ENCODE results near the gene TMEM150B.

TMEM150B gene, protein sequence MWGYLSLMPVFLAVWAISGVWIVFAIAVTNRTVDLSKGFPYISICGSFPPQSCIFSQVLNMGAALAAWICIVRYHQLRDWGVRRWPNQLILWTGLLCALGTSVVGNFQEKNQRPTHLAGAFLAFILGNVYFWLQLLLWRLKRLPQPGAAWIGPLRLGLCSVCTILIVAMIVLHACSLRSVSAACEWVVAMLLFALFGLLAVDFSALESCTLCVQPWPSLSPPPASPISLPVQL

DNA sequence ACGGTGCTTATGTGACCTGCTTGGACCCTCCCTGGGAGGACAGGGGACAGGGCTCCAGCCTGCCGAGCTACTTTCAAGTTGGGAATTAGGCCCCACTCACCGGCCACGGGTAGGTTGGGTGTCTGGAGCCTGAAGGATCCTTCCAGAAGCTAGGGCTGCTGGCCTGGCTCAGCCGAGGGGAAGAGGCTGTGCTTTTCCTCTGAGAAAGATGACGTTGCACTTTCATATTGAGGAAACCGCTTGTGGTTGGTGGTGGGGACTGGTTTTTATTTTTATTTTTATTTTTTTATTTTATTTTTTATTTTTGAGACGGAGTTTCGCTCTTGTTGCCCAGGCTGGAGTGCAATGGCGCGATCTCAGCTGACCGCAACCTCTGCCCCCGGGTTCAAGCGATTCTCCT is at the start of gene TMEM150B:
TSS of gene TMEM150B (minus strand) at position 170 of the 400 bp plus-strand sequence. CDS start 4,305 bp downstream, outside the sequence.
- DNase-seq (ENCODE audit: low read depth in 3 of 3, low spot score in 1 of 3) = no peak

- no peak for DNase-seq (ENCODE audit: low read depth in 3 of 3, low spot score in 1 of 3)
Measured at GRCh38 chr19:55373993-55374757, 49.0 kb upstream of the TMEM150B start.

- no peak for DNase-seq (ENCODE audit: low read depth in 3 of 3, low spot score in 1 of 3)
Measured at GRCh38 chr19:55373306-55373992, 48.3 kb upstream of the TMEM150B start.

- no peak for DNase-seq (ENCODE audit: low read depth in 3 of 3, low spot score in 1 of 3)
Measured at GRCh38 chr19:55372316-55373081, 47.4 kb upstream of the TMEM150B start.

GRCh38 chr19:55370305-55370988 is 45.3 kb upstream of the TMEM150B start, which contains the start of gene IL11:
Gene IL11 (minus strand): TSS chr19:55370463. CDS start chr19:55370310, 153 bp downstream.
- no peak for DNase-seq (ENCODE audit: low read depth in 3 of 3, low spot score in 1 of 3)

- no peak for DNase-seq (ENCODE audit: low read depth in 3 of 3, low spot score in 1 of 3)
Measured at GRCh38 chr19:55369653-55370304, 44.6 kb upstream of the TMEM150B start.

GRCh38 chr19:55368701-55369563 is 43.8 kb upstream of the TMEM150B start:
- no peak for DNase-seq (ENCODE audit: low read depth in 3 of 3, low spot score in 1 of 3)

DNA sequence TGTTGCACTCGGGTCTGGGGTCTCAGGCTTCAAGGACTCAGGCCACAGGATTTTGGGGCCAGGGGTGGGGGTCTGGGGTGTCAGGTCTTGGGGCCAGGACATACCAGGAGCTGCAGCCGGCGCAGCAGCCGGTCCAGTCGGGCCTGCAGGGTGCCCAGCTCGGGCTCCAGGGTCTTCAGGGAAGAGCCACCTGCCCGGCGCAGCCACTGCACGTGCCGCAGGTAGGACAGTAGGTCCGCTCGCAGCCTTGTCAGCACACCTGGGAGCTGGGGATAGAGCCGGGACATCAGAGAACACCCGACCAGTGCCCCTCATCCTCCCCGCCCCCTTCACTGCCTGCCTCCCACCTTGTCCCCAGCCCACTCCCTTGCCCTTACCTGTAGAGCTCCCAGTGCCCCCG is 43.0 kb upstream of the TMEM150B start:
- DNase-seq (ENCODE audit: low read depth in 3 of 3, low spot score in 1 of 3) = no peak

DNA sequence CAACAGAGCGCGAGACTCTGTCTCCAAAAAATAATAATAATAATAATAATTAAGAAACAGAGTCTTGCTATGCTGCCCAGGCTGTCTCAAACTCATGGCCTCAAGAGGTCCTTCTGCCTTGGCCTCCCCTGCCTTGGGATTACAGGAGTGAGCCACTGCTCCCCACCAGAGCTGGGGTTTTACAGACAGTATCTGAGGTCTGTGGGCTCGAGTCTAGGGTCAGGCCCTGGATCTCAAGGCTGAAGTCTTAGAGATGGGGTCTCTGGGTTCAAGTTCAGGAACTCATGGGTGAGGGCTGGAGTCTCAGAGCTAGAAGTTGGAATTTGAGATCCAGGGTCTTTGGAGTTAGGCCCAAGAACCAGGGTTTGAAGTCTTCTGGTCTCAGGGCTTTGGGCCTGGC is 41.6 kb upstream of the TMEM150B start:
- no peak for DNase-seq (ENCODE audit: low read depth in 3 of 3, low spot score in 1 of 3)

GRCh38 chr19:55365964-55366363 is 40.8 kb upstream of the TMEM150B start:
- no peak for DNase-seq (ENCODE audit: low read depth in 3 of 3, low spot score in 1 of 3)

DNA sequence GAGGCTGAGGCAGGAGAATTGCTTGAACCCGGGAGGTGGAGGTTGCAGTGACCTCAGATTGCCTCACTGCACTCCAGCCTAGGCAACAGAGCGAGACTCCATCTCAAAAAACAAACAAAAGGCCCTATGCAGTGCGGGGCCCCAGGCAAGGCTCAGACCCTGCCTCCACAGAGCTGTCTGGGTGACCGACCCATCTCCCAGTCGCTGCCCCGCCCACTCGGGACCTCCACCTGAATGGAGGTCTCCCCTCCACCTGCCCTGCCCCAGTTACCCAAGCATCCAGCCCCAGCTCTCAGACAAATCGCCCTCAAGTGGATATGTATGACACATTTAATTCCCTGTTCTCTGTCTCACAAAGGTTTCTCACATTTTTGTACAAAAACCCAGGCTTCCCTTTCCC is 40.1 kb upstream of the TMEM150B start:
- DNase-seq (ENCODE audit: low read depth in 3 of 3, low spot score in 1 of 3) = no peak

GRCh38 chr19:55362990-55363716 is 38.0 kb upstream of the TMEM150B start, which contains the start of gene GARIN5B:
Gene GARIN5B (minus strand): TSS chr19:55363260. CDS start chr19:55363066, 194 bp downstream.
- no peak for DNase-seq (ENCODE audit: low read depth in 3 of 3, low spot score in 1 of 3)

- no peak for DNase-seq (ENCODE audit: low read depth in 3 of 3, low spot score in 1 of 3)
Measured at GRCh38 chr19:55362174-55362989, 37.2 kb upstream of the TMEM150B start.

GRCh38 chr19:55360902-55361301 is 35.8 kb upstream of the TMEM150B start:
- DNase-seq (ENCODE audit: low read depth in 3 of 3, low spot score in 1 of 3) = no peak

DNA sequence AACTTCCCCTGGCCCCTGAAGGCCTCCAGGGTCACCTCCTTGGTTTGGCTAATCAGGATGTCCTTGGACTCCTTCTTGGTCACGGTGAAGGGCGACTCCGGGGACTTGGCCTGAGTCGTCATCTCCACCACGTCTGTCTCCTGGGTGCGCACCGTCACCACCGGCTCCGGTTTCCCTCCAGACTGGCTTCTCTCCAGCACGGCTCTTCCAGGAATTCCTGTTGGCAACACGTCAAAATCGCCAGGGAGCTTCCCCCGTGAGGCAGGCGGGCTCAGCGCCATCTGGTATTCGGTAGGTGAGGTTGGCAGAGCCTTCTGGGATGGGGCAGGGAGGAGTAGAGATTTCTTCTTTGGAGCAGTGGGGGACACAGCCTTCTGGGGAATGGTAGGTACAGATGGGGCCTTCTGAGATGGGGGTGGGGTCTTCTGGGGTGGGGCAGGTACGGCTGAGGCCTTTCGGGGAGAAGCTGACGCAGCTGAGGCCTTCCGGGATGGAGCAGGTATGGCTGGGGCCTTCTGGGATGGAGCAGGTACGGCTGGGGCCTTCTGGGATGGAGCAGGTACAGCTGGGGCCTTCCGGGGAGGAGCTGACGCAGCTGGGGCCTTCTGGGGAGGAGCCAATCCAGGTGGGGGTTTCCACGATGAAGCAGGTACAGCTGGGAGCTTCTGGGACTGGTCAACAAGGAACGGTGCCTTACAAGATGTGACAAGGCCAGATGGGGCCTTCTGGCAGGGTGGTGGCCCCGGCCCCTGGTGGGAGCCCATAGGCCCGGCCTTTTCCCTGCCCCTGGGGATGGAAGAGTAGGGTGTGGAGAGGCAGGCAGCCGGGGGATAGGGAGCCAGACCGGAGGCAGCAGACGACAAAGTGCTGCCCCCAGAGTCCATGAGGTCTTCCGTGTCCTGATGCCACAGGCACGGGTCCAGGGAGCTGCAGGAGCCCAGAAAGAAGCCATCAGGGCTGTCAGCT is 34.1 kb upstream of the TMEM150B start:
- no peak for DNase-seq (ENCODE audit: low read depth in 3 of 3, low spot score in 1 of 3)

- DNase-seq (ENCODE audit: low read depth in 3 of 3, low spot score in 1 of 3) = no peak
Measured at GRCh38 chr19:55358493-55358892, 33.4 kb upstream of the TMEM150B start.
